Measurements from ENCODE around the gene NUMBL.
"Not testable (repeated sequence)": the region's sequence is repeated elsewhere in the genome, so short reads cannot be mapped to it uniquely, and the experiment has no call there.

NUMBL gene

DNA sequence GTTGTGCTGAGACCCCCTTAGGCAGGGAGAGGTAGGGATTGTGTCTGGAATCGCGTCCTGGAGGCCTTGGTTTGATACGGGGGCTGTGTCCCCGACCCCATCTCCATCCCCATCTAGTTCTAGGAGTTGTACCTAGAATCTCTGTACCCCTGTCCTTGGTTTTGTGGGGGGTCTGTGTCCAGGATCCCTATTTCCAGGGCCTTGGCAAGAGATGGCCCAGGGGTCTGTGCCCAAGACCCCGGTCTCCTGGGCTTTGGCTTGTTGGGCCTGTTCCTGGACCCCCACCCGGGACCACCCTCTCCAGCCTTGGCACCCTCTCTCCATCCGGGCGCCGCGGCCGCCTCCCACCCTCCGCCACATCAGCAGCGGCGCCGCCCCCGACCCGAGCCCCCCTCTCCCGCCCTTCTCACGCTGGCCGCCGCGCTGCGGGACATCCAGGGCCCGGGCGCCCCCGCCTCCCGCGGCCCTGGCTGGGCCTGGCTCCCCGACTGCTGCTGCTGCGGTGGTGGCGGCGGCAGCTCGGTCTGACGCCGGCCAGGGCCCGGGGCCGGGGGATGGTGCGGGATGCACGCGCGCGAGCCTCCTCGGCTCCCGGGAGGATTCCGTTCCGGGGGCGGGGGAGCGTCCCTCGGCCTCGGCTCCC lies at the start of gene NUMBL:
Gene NUMBL (minus strand): TSS at position 602 of the 643 bp plus-strand sequence. CDS start 168 bp downstream, at position 434.
- no peak for DNase-seq

DNA sequence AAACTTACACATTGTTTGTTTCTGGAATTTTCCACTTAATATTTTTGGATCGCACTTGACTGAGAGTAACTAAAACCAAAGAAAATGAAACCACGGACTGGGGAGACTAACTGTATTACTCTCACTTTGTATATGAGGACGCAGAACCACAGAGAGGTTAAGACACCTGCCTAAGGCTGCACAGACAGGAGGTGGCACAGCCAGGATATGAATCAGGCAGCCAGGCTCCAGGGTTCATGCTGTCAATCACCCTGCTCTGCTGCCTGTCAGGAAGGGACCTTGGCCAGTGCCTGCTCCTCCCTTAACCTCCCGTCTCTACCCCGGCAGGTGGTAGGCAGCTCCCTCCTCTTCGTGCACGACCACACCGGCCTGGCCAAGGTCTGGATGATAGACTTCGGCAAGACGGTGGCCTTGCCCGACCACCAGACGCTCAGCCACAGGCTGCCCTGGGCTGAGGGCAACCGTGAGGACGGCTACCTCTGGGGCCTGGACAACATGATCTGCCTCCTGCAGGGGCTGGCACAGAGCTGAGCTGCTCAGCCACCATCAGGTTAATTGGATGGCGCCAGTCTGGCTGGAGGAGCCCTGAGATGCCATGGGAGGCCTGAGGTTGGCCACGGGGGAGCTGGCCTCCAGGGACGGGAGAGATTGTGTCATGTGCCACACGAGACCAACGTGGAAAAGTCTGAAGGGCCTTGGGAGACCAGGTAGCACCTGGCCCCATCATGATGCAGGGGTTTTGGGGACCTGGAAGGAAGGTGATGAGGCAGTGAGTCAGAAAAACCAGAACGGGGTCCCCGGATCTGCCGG lies 48.8 kb upstream of the NUMBL start:
- DNase-seq = no peak

DNA sequence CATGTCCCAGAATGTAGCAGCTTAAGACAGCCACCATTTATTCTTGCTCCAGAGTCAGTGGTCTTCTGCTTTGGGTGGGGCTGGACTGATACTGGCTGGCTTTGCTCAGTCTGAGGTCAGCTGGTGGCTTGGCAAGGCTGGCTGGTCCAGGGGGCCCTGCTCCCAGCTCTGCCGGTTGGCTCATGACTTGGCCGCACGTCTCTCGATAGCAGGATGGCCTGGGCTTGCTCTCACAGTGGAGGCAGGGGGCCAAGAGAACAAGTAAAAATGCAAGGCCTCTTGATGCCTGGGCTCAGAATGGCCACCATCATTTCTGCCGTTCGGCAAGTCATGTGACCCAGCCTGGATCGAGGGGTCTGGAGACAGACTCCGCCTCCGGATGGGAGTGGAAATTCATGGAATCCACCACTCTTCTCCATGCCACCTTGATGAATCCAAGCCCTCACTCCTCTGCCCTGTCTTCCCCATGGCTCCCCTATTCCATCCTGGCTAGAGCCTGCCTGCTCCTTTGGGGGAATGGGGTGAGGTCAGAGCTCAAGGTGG lies 46.7 kb upstream of the NUMBL start:
- no peak for DNase-seq

DNA sequence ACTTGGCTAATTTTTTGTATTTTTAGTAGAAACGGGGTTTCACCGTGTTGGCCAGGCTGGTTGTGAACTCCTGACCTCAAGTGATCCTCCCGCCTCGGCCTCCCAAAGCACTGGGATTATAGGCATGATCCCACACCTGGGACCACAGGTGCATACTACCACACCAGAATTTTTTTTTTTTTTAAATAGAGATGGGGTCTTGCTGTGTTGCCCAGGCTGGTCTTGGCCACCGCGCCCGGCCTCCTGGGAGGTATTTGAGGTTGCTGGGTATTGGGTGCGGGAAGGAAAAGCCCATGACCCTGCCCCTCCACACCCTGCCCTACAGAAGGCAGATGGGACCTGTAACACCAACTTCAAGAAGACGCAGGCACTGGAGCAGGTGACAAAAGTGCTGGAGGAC lies 46.2 kb upstream of the NUMBL start:
- DNase-seq = no peak

DNA sequence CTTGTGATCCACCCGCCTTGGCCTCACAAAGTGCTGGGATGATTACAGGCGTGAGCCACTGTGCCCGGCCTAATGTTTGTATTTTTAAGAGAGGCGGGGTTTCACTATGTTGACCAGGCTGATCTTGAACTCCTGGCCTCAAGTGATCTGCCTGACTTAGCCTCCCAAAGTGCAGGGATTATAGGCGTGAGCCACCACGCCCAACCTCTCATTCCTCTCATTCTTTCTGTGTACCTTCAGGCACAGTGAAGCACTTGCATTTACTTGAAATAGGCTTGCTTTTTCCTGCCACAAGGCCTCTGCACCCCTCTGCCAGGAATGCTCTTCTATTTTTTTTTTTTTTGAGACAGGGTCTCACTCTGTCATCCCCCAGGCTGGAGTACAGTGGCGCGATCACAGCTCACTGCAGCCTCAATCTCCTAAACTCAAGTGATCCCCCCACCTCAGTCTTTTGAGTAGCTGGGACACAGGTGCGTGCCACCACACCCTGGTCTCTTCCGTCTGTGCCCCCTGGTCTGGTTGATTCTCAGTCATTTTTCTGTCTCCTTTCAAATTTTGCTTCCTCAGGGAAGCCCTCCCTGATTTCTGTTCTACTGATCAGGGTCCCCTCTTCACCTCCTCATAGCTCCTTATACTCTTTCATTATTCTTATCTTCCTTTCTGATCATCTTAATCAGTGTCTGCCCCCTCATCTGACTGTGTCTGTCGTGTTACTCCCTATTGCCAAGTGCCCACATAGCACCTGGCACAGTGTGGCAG lies 44.7 kb upstream of the NUMBL start:
- DNase-seq = no peak

DNA sequence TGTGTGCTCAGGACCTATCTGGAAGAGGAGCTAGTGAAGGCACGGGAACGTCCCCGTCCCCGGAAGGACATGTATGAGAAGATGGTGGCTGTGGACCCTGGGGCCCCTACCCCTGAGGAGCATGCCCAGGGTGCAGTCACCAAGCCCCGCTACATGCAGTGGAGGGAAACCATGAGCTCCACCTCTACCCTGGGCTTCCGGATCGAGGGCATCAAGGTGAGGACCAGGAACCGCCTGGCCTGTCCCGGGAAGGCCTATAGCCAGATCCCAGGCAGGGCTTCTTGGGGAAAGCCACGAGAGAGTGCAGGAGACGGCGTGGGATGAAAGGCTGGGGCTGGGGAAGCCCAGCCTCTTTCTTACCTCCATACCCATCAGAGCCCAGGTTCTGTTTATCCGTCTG lies 42.7 kb upstream of the NUMBL start:
- no peak for DNase-seq

DNA sequence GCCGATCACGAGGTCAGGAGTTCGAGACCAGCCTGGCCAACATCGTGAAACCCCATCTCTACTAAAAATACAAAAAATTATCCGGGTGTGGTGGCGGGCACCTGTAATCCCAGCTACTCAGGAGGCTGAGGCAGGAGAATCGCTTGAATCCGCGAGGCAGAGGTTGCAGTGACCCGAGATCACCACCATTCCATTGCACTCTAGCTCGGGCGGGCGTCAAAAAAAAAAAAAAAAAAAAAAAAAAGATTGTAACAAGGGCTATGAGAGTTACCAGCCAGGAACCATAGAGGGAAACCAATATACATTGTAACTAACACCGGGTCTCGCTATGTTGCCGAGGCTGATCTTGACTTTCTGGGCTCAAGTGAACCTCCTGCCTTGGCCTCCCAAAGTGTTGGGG lies 41.9 kb upstream of the NUMBL start:
- DNase-seq = not testable (repeated sequence)

DNA sequence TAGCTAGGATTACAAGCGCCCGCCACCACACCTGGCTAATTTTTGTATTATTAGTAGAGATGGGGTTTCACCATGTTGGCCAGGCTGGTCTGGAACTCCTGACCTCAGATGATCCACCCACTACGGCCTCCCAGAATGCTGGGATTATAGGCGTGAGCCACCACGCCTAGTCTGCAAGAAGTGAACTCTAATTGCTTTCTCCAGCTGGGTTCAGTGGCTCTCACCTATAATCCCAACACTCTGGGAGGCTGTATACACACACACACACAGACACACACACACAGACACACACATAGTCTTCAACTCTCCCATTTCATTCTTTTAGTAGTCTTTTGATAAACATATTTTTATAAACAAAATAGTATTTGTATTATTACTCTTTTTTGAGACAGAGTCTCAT lies 39.6 kb upstream of the NUMBL start:
- DNase-seq = not testable (repeated sequence)

- no peak for DNase-seq
Observed at GRCh38 chr19:40726279-40726678, 35.8 kb upstream of the NUMBL start.

DNA sequence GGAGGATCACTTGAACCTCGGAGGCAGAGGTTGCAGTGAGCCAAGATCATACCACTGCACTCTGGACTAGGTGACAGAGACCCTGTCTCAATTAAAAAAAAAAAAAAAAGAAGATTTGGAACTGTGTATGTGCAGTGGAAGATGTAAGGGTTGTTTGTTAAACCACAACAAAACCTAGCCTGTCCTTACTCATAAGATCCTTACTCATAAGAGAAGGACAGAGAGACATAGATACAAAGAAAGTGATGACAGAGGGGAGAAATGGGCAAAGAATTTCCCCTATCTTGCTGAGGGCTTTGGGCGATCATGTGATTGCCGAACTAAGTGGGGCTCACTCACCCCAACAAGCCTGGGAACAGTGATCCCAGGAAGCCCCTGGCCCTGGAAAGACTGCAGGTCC lies 34.4 kb upstream of the NUMBL start:
- no peak for DNase-seq

DNA sequence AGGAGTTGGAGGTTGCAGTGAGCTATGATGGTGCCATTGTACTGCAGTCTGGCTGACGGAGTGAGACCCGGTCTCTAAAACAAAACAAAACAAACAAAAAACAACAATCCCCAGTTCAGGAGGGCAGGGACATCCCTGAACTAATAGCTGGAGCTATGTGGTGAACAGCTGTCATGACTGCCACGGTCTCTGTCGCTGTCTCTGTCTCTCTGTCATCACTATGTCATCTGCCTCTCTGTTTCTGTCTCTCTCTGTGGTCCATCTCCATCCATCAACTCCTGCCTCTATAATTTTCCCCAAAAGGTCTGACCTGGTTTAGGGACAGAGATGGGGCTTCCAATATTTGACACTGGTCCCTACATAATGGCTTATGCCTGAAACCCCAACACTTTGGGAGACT lies 33.9 kb upstream of the NUMBL start:
- no peak for DNase-seq

- DNase-seq = no peak
Observed at GRCh38 chr19:40723661-40724254, 33.3 kb upstream of the NUMBL start.

DNA sequence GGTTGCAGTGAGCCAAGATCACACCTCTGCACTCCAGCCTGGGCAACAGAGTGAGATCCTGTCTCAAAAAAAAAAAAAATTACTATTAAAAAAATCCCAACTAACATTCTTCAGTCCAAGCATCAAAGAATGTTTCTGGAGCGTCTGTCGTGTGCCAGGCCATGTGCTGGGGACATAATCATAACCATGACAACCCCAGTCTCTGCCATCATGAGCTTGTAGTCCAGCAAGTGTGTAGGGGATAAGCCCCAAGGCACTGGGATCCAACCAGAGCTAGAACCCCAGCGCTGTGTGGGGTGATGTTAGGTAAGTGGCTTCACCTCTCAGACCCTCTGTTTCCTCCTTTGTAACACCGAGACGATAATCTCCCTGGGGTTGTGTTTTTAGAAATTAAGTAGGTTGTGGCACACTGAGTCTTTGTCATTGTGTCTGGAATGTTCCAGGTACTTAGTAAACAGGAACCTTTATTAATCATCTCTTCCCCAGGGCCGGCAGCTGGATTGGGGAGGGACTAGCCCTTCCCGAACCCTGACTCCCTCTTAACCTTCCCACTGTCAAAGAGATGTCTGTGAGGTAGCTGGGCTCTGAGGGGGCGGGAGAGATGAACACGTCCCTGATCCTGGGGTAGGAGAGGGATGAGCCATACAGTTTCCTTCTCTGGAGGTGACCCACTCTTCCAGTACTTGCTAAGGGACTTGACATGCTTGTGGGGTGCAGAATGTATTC lies 31.6 kb upstream of the NUMBL start:
- peak in 1 of 51 donors; percentile 47 for DNase-seq

- DNase-seq = no peak
Observed at GRCh38 chr19:40721140-40721486, 30.7 kb upstream of the NUMBL start.

DNA sequence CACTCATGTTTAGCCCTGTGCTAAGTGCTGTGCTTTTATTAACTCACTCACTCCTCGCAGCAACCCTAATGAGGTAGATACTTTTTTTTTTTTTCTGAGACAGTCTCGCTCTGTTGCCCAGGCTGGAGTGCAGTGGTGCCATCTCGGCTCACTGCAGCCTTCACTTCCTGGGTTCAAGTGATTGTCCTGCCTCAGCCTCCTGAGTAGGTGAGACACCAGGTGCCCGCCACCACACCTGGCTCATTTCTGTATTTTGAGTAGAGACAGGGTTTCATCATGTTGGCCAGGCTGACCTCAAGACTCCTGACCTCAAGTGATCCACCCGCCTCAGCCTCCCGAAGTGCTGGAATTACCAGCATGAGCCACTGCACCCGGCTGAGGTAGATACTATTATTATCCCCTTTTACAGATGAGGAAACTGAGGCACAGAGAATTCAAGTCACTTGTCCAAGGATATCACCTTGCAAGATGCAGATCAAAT lies 29.0 kb upstream of the NUMBL start:
- DNase-seq = no peak

DNA sequence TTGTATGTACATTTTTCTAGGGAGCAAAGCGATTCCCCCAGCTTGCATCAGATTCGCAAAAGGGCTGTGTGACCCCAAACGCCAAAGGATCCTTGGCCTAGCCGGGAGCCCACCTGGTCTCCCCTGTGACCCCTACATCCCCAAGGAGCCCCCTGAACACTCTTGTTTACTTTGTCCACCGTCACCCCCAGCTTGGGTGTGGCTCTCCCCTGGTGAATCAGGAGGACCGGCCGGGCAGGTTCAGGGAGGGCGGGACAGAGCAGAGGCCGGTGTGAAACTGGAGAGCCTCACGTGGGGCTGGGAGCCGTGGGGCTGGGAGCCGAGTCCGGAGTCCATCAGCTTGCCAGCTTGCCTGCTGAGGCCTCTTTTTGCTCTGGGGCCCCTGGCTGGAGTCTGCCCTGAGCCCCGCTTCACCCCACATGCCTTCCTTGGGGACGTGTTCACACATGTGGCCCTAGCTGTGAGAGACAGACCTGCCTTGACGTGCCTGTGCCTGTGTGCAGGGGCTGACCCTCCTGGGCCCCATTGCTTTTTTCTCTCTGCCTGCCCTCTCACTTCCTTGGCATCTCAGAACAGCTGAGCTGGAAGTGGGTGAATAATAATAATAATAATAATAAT lies 28.4 kb upstream of the NUMBL start:
- DNase-seq = peak in 25 of 51 donors; percentile 9 to 54 (median 19)

GRCh38 chr19:40717880-40718773 lies 27.7 kb upstream of the NUMBL start:
- DNase-seq = peak in 1 of 51 donors; percentile 23

DNA sequence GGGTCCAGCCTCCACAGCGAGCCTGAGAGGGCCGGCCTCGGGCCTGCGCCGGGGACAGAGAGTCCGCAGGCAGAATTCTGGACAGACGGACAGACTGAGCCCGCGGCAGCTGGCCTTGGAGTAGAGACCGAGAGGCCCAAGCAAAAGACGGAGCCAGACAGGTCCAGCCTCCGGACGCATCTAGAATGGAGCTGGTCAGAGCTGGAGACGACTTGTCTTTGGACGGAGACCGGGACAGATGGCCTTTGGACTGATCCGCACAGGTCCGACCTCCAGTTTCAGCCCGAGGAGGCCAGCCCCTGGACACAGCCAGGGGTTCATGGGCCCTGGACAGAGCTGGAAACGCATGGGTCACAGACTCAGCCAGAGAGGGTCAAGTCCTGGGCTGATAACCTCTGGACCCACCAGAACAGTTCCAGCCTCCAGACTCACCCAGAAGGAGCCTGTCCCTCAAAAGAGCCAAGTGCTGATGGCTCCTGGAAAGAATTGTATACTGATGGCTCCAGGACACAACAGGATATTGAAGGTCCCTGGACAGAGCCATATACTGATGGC lies 27.0 kb upstream of the NUMBL start:
- DNase-seq = peak in 9 of 51 donors; percentile 22 to 69 (median 50)
